Measurements from ENCODE around the gene DHPS.
"Not testable (repeated sequence)": the region's sequence is repeated elsewhere in the genome, so short reads cannot be mapped to it uniquely, and the experiment has no call there.

The DHPS gene

GRCh38 chr19:12705654-12706331 is 24.1 kb upstream of the DHPS start:
- no peak for DNase-seq (ENCODE audit: low read depth in 4 of 4, low spot score in 1 of 4)

- no peak for DNase-seq (ENCODE audit: low read depth in 4 of 4, low spot score in 1 of 4)
Observed at GRCh38 chr19:12705169-12705568, 23.5 kb upstream of the DHPS start.

- no peak for DNase-seq (ENCODE audit: low read depth in 4 of 4, low spot score in 1 of 4)
Observed at GRCh38 chr19:12703046-12703445, 21.4 kb upstream of the DHPS start.

GRCh38 chr19:12701596-12702282 is 20.1 kb upstream of the DHPS start:
- DNase-seq (ENCODE audit: low read depth in 4 of 4, low spot score in 1 of 4): no peak

- no peak for DNase-seq (ENCODE audit: low read depth in 4 of 4, low spot score in 1 of 4)
Observed at GRCh38 chr19:12698138-12698537, 16.5 kb upstream of the DHPS start.

- DNase-seq (ENCODE audit: low read depth in 4 of 4, low spot score in 1 of 4): not testable (repeated sequence)
Observed at GRCh38 chr19:12697425-12697824, 15.7 kb upstream of the DHPS start.

GRCh38 chr19:12696366-12697335 is 15.0 kb upstream of the DHPS start, which contains the start of gene FBXW9:
Gene FBXW9 (minus strand): TSS chr19:12696631. CDS start chr19:12696581, 50 bp downstream.
- peak; percentile 94 to 98 (median 97) for DNase-seq (ENCODE audit: low read depth in 4 of 4, low spot score in 1 of 4)

GRCh38 chr19:12695997-12696365 is 14.3 kb upstream of the DHPS start:
- DNase-seq (ENCODE audit: low read depth in 4 of 4, low spot score in 1 of 4): no peak

- DNase-seq (ENCODE audit: low read depth in 4 of 4, low spot score in 1 of 4): no peak
Observed at GRCh38 chr19:12695514-12695913, 13.8 kb upstream of the DHPS start.

GRCh38 chr19:12695096-12695495 is 13.4 kb upstream of the DHPS start:
- DNase-seq (ENCODE audit: low read depth in 4 of 4, low spot score in 1 of 4): no peak

- no peak for DNase-seq (ENCODE audit: low read depth in 4 of 4, low spot score in 1 of 4)
Observed at GRCh38 chr19:12694641-12695040, 13.0 kb upstream of the DHPS start.

GRCh38 chr19:12692960-12693359 is 11.3 kb upstream of the DHPS start:
- no peak for DNase-seq (ENCODE audit: low read depth in 4 of 4, low spot score in 1 of 4)

GRCh38 chr19:12689581-12690216 is 8.0 kb upstream of the DHPS start:
- DNase-seq (ENCODE audit: low read depth in 4 of 4, low spot score in 1 of 4): no peak

GRCh38 chr19:12689012-12689411 is 7.3 kb upstream of the DHPS start:
- DNase-seq (ENCODE audit: low read depth in 4 of 4, low spot score in 1 of 4): no peak

- DNase-seq (ENCODE audit: low read depth in 4 of 4, low spot score in 1 of 4): no peak
Observed at GRCh38 chr19:12687496-12688196, 6.0 kb upstream of the DHPS start, which contains the start of gene GNG14. Gene GNG14 (plus strand): TSS chr19:12687998. CDS start chr19:12688049, 51 bp downstream.

- no peak for DNase-seq (ENCODE audit: low read depth in 4 of 4, low spot score in 1 of 4)
Observed at GRCh38 chr19:12685831-12686230, 4.2 kb upstream of the DHPS start.

- no peak for DNase-seq (ENCODE audit: low read depth in 4 of 4, low spot score in 1 of 4)
Observed at GRCh38 chr19:12680034-12680433, 1.6 kb downstream of the DHPS start.

GRCh38 chr19:12678039-12678438 is 3.6 kb downstream of the DHPS start:
- DNase-seq (ENCODE audit: low read depth in 4 of 4, low spot score in 1 of 4): not testable (repeated sequence)

- no peak for DNase-seq (ENCODE audit: low read depth in 4 of 4, low spot score in 1 of 4)
Observed at GRCh38 chr19:12676928-12677327, 4.8 kb downstream of the DHPS start.

- peak; percentile 83 to 88 (median 85) for DNase-seq (ENCODE audit: low read depth in 4 of 4, low spot score in 1 of 4)
Observed at GRCh38 chr19:12676384-12676792, 5.3 kb downstream of the DHPS start.

Data from stimulated activated CD4-positive, alpha-beta T cell treated with anti-CD3 and anti-CD28 coated beads, Interleukin-1b, Interleukin-23, amount 100 ng/mL, for 24 hours (primary cell).